HCT116 (cell line): ENCODE data around the gene ATP5F1A. TPM values are rescaled to one million over a fixed set of nuclear protein-coding genes. Genes with fewer than 3 reads are reported as not detected.
A peak's percentile ranks its signal among the peaks of the same experiment; 100 is the strongest.

Experiments used
- ATAC-seq: fragments of 200-7000 bp; cut with Tn5 transposase; 2 replicates; pipeline ENCODE4 v1.9.1; 2020; ENCODE audit warnings: mild to moderate bottlenecking, moderate library complexity
- Bru-seq: library from RNA; stranded (reverse); fragments of 400-500 nt; gene quantifications from one replicate; lab custom pipeline; 2021; lab: Mats Ljungman, UMichigan
- BruChase-seq, 2 experiments: library from RNA; stranded (reverse); fragments of 400-500 nt; gene quantifications; one replicate each; lab custom pipeline; 2021; lab: Mats Ljungman, UMichigan
- BruUV-seq: library from RNA; stranded (reverse); fragments of 400-500 nt; replicated peaks from 2 replicates; lab custom pipeline; 2021; lab: Mats Ljungman, UMichigan
- CTCF ChIA-PET: fragments of 300-600 bp; sonication (Branson Sonifier 250); formaldehyde crosslinking; loops from one replicate; lab custom pipeline; 2021; ENCODE audit warnings: antibody characterized with exemption; lab: Charles Lee
- POLR2A ChIA-PET: fragments of 300-600, 350-600 bp; sonication (Branson Sonifier 250); formaldehyde crosslinking; loops from one replicate; lab custom pipeline; 2021; ENCODE audit warnings: antibody characterized with exemption; lab: Charles Lee
- RAD21 ChIA-PET, 2 experiments: fragments of 300-600 bp; sonication (Branson Sonifier 250); formaldehyde crosslinking; loops; one replicate each; lab custom pipeline; 2023; ENCODE audit warnings: low total read pairs in 2 of 2; ENCODE audit not compliant: uncharacterized antibody in 2 of 2, unreplicated experiment in 2 of 2, low non-redundant PET in 1 of 2; lab: Charles Lee
- DNase-seq: peaks from one replicate; pipeline ENCODE4 v3.0.0-alpha.2; 2010; ENCODE audit warnings: low read depth, low spot score
- H2AFZ ChIP-seq: fragments of 200-600 bp; shearing (Covaris generic), sonication (generic); 2 replicates; pipeline ENCODE4 v1.6.1; 2017; ENCODE audit warnings: low read depth, mixed run types, mixed read lengths, antibody characterized with exemption, low read length; ENCODE audit not compliant: poor library complexity, severe bottlenecking
- H3K27ac ChIP-seq: 2 replicates; pipeline ENCODE4 v1.5.1; 2012; ENCODE audit warnings: low read depth, low read length
- H3K27me3 ChIP-seq: fragments of 200-600 bp; sonication (generic); 2 replicates; pipeline ENCODE4 v1.6.1; 2016; ENCODE audit warnings: mixed run types, low read length, mixed read lengths; ENCODE audit not compliant: insufficient read depth
- H3K36me3 ChIP-seq, 2 experiments: fragments of 200-500 bp in 1 of 2; fragments of 200-600 bp in 1 of 2; sonication (Bioruptor generic) in 1 of 2; sonication (generic) in 1 of 2; 2 replicates each; pipeline versions ENCODE4 v1.5.1 to v1.6.1; 2014 to 2016; ENCODE audit warnings: low read length in 2 of 2, inconsistent platforms in 1 of 2, mixed read lengths in 1 of 2, mixed run types in 1 of 2; ENCODE audit not compliant: insufficient read depth in 2 of 2, control insufficient read depth in 1 of 2
- H3K4me1 ChIP-seq, 2 experiments: fragments of 200-600 bp in 1 of 2; sonication (generic) in 1 of 2; 2 replicates each; pipeline versions ENCODE4 v1.5.1 to v1.6.1; 2012 to 2017; ENCODE audit warnings: low read length in 2 of 2, inconsistent platforms in 1 of 2, mild to moderate bottlenecking in 1 of 2, mixed read lengths in 1 of 2, mixed run types in 1 of 2, moderate library complexity in 1 of 2; ENCODE audit not compliant: insufficient read depth in 2 of 2, control insufficient read depth in 1 of 2
- H3K4me2 ChIP-seq: fragments of 200-600 bp; sonication (generic); 2 replicates; pipeline ENCODE4 v1.6.1; 2017; ENCODE audit warnings: mixed run types, low read length, mixed read lengths
- H3K4me3 ChIP-seq, 2 experiments: fragments of 200-600 bp in 1 of 2; sonication (generic) in 1 of 2; replicated peaks in 1 of 2; 2 replicates each; pipeline ENCODE4 v1.5.1; 2011 to 2016; ENCODE audit warnings: low read length in 2 of 2, control low read depth in 1 of 2, low read depth in 1 of 2, mild to moderate bottlenecking in 1 of 2, mixed read lengths in 1 of 2, mixed run types in 1 of 2
- H3K79me2 ChIP-seq: fragments of 200-600 bp; sonication (generic); 2 replicates; pipeline ENCODE4 v1.6.1; 2017; ENCODE audit warnings: mild to moderate bottlenecking, mixed run types, low read length, moderate library complexity, mixed read lengths; ENCODE audit not compliant: insufficient read depth
- H3K9ac ChIP-seq: fragments of 200-600 bp; sonication (generic); 2 replicates; pipeline ENCODE4 v1.6.1; 2016; ENCODE audit warnings: low read length, mixed read lengths
- H3K9me2 ChIP-seq: fragments of 200-600 bp; sonication (generic), shearing (Covaris generic); 2 replicates; pipeline ENCODE4 v1.6.1; 2017; ENCODE audit warnings: mixed run types, mild to moderate bottlenecking, moderate library complexity; ENCODE audit not compliant: insufficient read depth
- H3K9me3 ChIP-seq, 2 experiments: fragments of 200-500 bp in 1 of 2; fragments of 200-600 bp in 1 of 2; sonication (Bioruptor generic) in 1 of 2; sonication (generic) in 1 of 2; 2 replicates each; pipeline ENCODE4 v1.6.1; 2014 to 2017; ENCODE audit warnings: low read length in 2 of 2, mixed read lengths in 2 of 2, inconsistent platforms in 1 of 2, low read depth in 1 of 2, mild to moderate bottlenecking in 1 of 2, mixed run types in 1 of 2, moderate library complexity in 1 of 2; ENCODE audit not compliant: control insufficient read depth in 1 of 2, insufficient read depth in 1 of 2
- H4K20me1 ChIP-seq: fragments of 200-600 bp; sonication (generic), shearing (Covaris generic); 2 replicates; pipeline ENCODE4 v1.6.1; 2017; ENCODE audit warnings: mixed run types, mild to moderate bottlenecking, moderate library complexity; ENCODE audit not compliant: insufficient read depth
- CBX3 ChIP-seq: IDR thresholded peaks from 2 replicates; pipeline ENCODE4 v1.6.1; 2012; ENCODE audit warnings: low read depth
- CEBPB ChIP-seq: IDR thresholded peaks from 2 replicates; pipeline ENCODE4 v1.6.1; 2012; ENCODE audit warnings: low read depth
- CTCF ChIP-seq, 3 experiments: fragments of 200-600 bp in 1 of 3; sonication (generic) in 1 of 3; IDR thresholded peaks in 2 of 3; conservative IDR thresholded peaks in 1 of 3; 2 replicates each; pipeline ENCODE4 v1.5.1; 2012 to 2017; ENCODE audit warnings: low read depth in 2 of 3, low read length in 2 of 3, antibody characterized with exemption in 1 of 3, borderline replicate concordance in 1 of 3, control low read depth in 1 of 3, mild to moderate bottlenecking in 1 of 3, mixed read lengths in 1 of 3, mixed run types in 1 of 3, moderate library complexity in 1 of 3; ENCODE audit not compliant: insufficient read depth in 1 of 3
- EZH2 ChIP-seq: fragments of 200-600 bp; sonication (generic); IDR thresholded peaks from 2 replicates; pipeline ENCODE4 v1.6.1; 2017; ENCODE audit warnings: antibody characterized with exemption, mixed run types
- EZH2phosphoT487 ChIP-seq: fragments of 200-600 bp; IDR thresholded peaks from 2 replicates; pipeline ENCODE4 v1.6.1; 2018; ENCODE audit warnings: antibody characterized with exemption, borderline replicate concordance
- FOSL1 ChIP-seq: IDR thresholded peaks from 2 replicates; pipeline ENCODE4 v1.6.1; 2012; ENCODE audit warnings: low read depth
- MAX ChIP-seq: IDR thresholded peaks from 2 replicates; pipeline ENCODE4 v1.6.1; 2012
- POLR2A ChIP-seq: IDR thresholded peaks from 2 replicates; pipeline ENCODE4 v1.7.0; 2011; ENCODE audit warnings: borderline replicate concordance; ENCODE audit not compliant: insufficient read depth, insufficient read length; ENCODE audit errors: extremely low read depth
- POLR2AphosphoS5 ChIP-seq: IDR thresholded peaks from 2 replicates; pipeline ENCODE4 v1.6.1; 2011; ENCODE audit warnings: mild to moderate bottlenecking, low read depth, low read length, moderate library complexity
- RAD21 ChIP-seq: IDR thresholded peaks from 2 replicates; pipeline ENCODE4 v1.6.1; 2012; ENCODE audit warnings: low read depth, mild to moderate bottlenecking
- REST ChIP-seq: IDR thresholded peaks from 2 replicates; pipeline ENCODE4 v1.6.1; 2012; ENCODE audit warnings: low read depth
- SRF ChIP-seq: IDR thresholded peaks from 2 replicates; pipeline ENCODE4 v1.6.1; 2012; ENCODE audit warnings: low read depth
- YY1 ChIP-seq: IDR thresholded peaks from 2 replicates; pipeline ENCODE4 v1.6.1; 2011; ENCODE audit warnings: low read length, low read depth, moderate library complexity, mild to moderate bottlenecking; ENCODE audit not compliant: insufficient replicate concordance; ENCODE audit errors: extremely low read depth
- ZBTB33 ChIP-seq: IDR thresholded peaks from 2 replicates; pipeline ENCODE4 v1.6.1; 2011; ENCODE audit warnings: mild to moderate bottlenecking, low read length, moderate library complexity; ENCODE audit not compliant: insufficient replicate concordance; ENCODE audit errors: extremely low read depth
- ZFX ChIP-seq: fragments of 450-650 bp; IDR thresholded peaks from 2 replicates; pipeline ENCODE4 v1.6.1; 2017
- ZNF274 ChIP-seq: fragments of 200-500 bp; sonication (Bioruptor generic); IDR thresholded peaks from 2 replicates; pipeline ENCODE4 v1.6.1; 2014; ENCODE audit warnings: mild to moderate bottlenecking, low read depth, low read length, inconsistent platforms
- intact Hi-C: fragments of 100-400 bp; cut with micrococcal nuclease; formaldehyde crosslinking; loops from 2 replicates; pipeline ENCODE4 v1.10.0; 2022
- long read RNA-seq: library from polyadenylated mRNA; unstranded; transcript quantifications from one replicate; pipeline ENCODE4 v2.0.0, GENCODE V29; 2021; ENCODE audit not compliant: unreplicated experiment
- polyA plus RNA-seq: library from polyadenylated mRNA; unstranded; fragments of >200 nt; gene quantifications from 2 replicates; pipeline ENCODE4 v1.2.1, GENCODE V29; 2012; ENCODE audit warnings: missing spikeins
- total RNA-seq: library from RNA; stranded (reverse); gene quantifications from one replicate; pipeline ENCODE4 v1.2.1, GENCODE V29; 2021; ENCODE audit not compliant: unreplicated experiment

ATP5F1A gene
- 563 TPM for total RNA-seq
- polyA plus RNA-seq, result 437 and 495 TPM in 2 replicates
- percentile 90 among the genes with signal in this experiment for Bru-seq, nascent RNA
- percentile 97 among the genes with signal in this experiment for BruChase-seq, experiment 1, labeled RNA remaining after a 6-hour chase
- BruChase-seq, experiment 2, labeled RNA remaining after a 2-hour chase, result percentile 95 among the genes with signal in this experiment
- long read RNA-seq, full-length matches to known transcripts, result 1,053 of 1,165 reads
- long read RNA-seq, partial matches to known transcripts, result 96 of 1,165 reads
- long read RNA-seq, other reads (novel, unspliced or antisense), result 16 of 1,165 reads

- ATAC-seq (peak; percentile 91), DNase-seq (peak; percentile 58)
- no TSS peak for BruUV-seq
- H3K4me2 ChIP-seq, result peak within 1 kb of the TSS; percentile 84
- H3K27me3 ChIP-seq, result no peaks in the 10 kb centered on the region
- peak within 1 kb of the TSS; percentile 95 for H3K9ac ChIP-seq
- peak within 1 kb of the TSS; percentile 93 to 99 for H3K4me3 ChIP-seq
- H4K20me1 ChIP-seq, result no peaks in the 10 kb centered on the region
- H3K79me2 ChIP-seq, result peaks cover 51% of the 10 kb centered on the region
- H3K36me3 ChIP-seq, result peaks cover 13 to 18% of the 10 kb centered on the region in 2 experiments; a peak in 3 of 4 replicates
- no peaks in the 10 kb centered on the region for H3K9me3 ChIP-seq
- ChIA-PET CTCF (interaction anchor here (1.1 kb wide), 1 partner anchor 560 kb away, joined by 3 read pairs; no protein-coding TSS in a partner anchor), POLR2A (interaction anchor here (0.6 to 1.1 kb wide), 6 partner anchors 16 to 1964 kb away, joined by 3 read pairs; no protein-coding TSS in a partner anchor), RAD21 (interaction anchor here in 1 of 2 experiments (0.7 kb wide), 1 partner anchor 14 kb away, joined by 3 read pairs; no protein-coding TSS in a partner anchor)
- intact Hi-C loops, result no loop called here
- no peaks in the 10 kb centered on the region for H3K9me2 ChIP-seq
- peak within 1 kb of the TSS; percentile 91 for H3K27ac ChIP-seq
- H3K4me1 ChIP-seq, result peaks cover 8 to 19% of the 10 kb centered on the region in 2 experiments; a peak in 3 of 4 replicates
- peak within 1 kb of the TSS; percentile 7 for H2AFZ ChIP-seq
- TF ChIP-seq YY1, result peak; percentile 91
- no peak for TF ChIP-seq ZBTB33
- TF ChIP-seq POLR2AphosphoS5, result peak; percentile 91
- TF ChIP-seq CBX3, result 0 out of 2 replicates have a peak, but pooled peaks have one; percentile 29
- TF ChIP-seq SRF, result no peak
- TF ChIP-seq ZFX, result no peak
- peak; percentile 90 for TF ChIP-seq POLR2A
- no peak for TF ChIP-seq REST
- no peak for TF ChIP-seq RAD21
- no peak for TF ChIP-seq EZH2phosphoT487
- TF ChIP-seq FOSL1, result no peak
- no peak for TF ChIP-seq EZH2
- TF ChIP-seq CTCF (IDR thresholded peaks at IDR 0.05 in 2 of 3, conservative IDR thresholded peaks at IDR 0.05 in 1 of 3; ENCODE audit: borderline replicate concordance in 1 of 3, insufficient read depth in 1 of 3, low read depth in 2 of 3, low read length in 2 of 3), result no peak
- TF ChIP-seq MAX, result peak; percentile 90
- no peak for TF ChIP-seq ZNF274
- TF ChIP-seq CEBPB, result no peak
Measured at GRCh38 chr18:46097801-46098615, at the start of gene ATP5F1A. ATP5F1A (minus strand) TSS chr18:46098296; CDS start chr18:46098231, 65 bp downstream.
